ENCODE results near the gene GABPB2.

GABPB2 gene

GRCh38 chr1:151133018-151133806, 62.7 kb downstream of the GABPB2 start:
- no peak for DNase-seq (ENCODE audit: low spot score)

- DNase-seq (ENCODE audit: low spot score), result no peak
Measured at GRCh38 chr1:151134396-151134795, 63.8 kb downstream of the GABPB2 start.

- DNase-seq (ENCODE audit: low spot score), result no peak
Measured at GRCh38 chr1:151134991-151135390, 64.4 kb downstream of the GABPB2 start.

- DNase-seq (ENCODE audit: low spot score), result peak; percentile 10
Measured at GRCh38 chr1:151135433-151136385, 65.1 kb downstream of the GABPB2 start.

- no peak for DNase-seq (ENCODE audit: low spot score)
Measured at GRCh38 chr1:151137789-151138188, 67.2 kb downstream of the GABPB2 start.

- no peak for DNase-seq (ENCODE audit: low spot score)
Measured at GRCh38 chr1:151142411-151143056, 72.0 kb downstream of the GABPB2 start.

- DNase-seq (ENCODE audit: low spot score), result no peak
Measured at GRCh38 chr1:151143057-151143435, 72.5 kb downstream of the GABPB2 start.

GRCh38 chr1:151143986-151144385, 73.4 kb downstream of the GABPB2 start:
- no peak for DNase-seq (ENCODE audit: low spot score)

- DNase-seq (ENCODE audit: low spot score), result no peak
Measured at GRCh38 chr1:151144474-151145303, 74.1 kb downstream of the GABPB2 start.

- no peak for DNase-seq (ENCODE audit: low spot score)
Measured at GRCh38 chr1:151145304-151146071, 74.9 kb downstream of the GABPB2 start.

GRCh38 chr1:151146072-151146411, 75.5 kb downstream of the GABPB2 start:
- no peak for DNase-seq (ENCODE audit: low spot score)

GRCh38 chr1:151146412-151147131, 76.0 kb downstream of the GABPB2 start, which contains the start of gene SEMA6C:
Gene SEMA6C, minus strand, starts transcription at chr1:151146631. Its CDS starts 4,010 bp downstream, at chr1:151142621.
- DNase-seq (ENCODE audit: low spot score), result peak; percentile 89

- no peak for DNase-seq (ENCODE audit: low spot score)
Measured at GRCh38 chr1:151147132-151147503, 76.6 kb downstream of the GABPB2 start.

- DNase-seq (ENCODE audit: low spot score), result no peak
Measured at GRCh38 chr1:151147665-151148064, 77.1 kb downstream of the GABPB2 start.

- DNase-seq (ENCODE audit: low spot score), result peak; percentile 72
Measured at GRCh38 chr1:151156515-151156819, 85.9 kb downstream of the GABPB2 start, which contains the start of gene TNFAIP8L2. Gene TNFAIP8L2, plus strand, starts transcription at chr1:151156649. Its CDS starts 2,049 bp downstream, at chr1:151158698.

GRCh38 chr1:151157067-151157531, 86.5 kb downstream of the GABPB2 start:
- DNase-seq (ENCODE audit: low spot score), result peak; percentile 48

- DNase-seq (ENCODE audit: low spot score), result no peak
Measured at GRCh38 chr1:151158326-151158725, 87.8 kb downstream of the GABPB2 start.

- DNase-seq (ENCODE audit: low spot score), result no peak
Measured at GRCh38 chr1:151158751-151159251, 88.2 kb downstream of the GABPB2 start.

GRCh38 chr1:151159373-151159772, 88.8 kb downstream of the GABPB2 start:
- no peak for DNase-seq (ENCODE audit: low spot score)

GRCh38 chr1:151164732-151165280, 94.2 kb downstream of the GABPB2 start:
- DNase-seq (ENCODE audit: low spot score), result no peak

All from NAMALWA (cell line).